ENCODE data around the gene IRF3. TPM values are rescaled to one million over a fixed set of nuclear protein-coding genes. Genes with fewer than 3 reads are reported as not detected.

IRF3 gene
- total RNA-seq, 1 experiment from 2014 or later = 131 TPM

DNA sequence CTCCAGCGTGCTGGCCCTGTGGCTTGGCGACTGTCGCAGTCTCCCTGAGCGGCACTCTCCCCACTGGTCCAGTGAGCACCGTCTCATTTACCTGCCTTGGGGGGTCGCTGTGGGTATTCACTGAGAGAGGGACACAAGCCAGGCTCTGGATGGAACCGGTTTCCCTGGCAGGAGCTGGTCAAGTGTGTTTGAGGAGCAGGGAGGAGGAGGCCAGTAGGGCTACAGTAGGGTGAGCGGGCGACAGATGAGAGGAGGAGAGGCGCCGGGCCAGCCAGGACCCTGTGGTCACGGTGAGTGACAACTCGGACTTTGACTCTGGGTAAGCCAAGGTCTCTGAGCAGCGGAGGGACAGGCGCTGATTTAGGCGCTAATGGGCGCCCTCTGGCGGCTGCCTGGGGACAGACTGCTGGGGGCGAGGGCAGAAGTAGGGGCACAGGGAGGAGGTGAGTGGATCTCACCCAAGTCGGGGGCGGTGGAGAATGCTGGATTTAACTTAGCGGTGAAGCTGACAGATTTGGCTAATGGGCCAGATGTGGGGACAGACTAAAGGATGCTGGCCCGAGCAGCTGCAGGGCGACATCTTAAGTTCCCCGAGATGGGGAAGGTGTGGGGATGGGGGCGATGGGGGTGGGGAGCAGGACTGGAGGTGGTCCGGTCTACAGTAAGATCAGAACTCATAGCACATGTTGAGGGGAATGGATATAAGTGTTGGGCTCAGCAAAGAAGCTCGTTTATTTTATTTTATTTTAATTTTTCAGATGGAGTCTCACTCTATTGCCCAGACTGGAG is 6.7 kb upstream of the IRF3 start:
- peak overlapping the region; percentile 17 for H3K4me3 Mint-ChIP-seq (ENCODE audit: unreplicated experiment)
- no TSS peak for BruUV-seq (replicated peaks)
- no peak overlapping the region for H3K4me3 ChIP-seq (ENCODE audit: low read depth, low read length)

DNA sequence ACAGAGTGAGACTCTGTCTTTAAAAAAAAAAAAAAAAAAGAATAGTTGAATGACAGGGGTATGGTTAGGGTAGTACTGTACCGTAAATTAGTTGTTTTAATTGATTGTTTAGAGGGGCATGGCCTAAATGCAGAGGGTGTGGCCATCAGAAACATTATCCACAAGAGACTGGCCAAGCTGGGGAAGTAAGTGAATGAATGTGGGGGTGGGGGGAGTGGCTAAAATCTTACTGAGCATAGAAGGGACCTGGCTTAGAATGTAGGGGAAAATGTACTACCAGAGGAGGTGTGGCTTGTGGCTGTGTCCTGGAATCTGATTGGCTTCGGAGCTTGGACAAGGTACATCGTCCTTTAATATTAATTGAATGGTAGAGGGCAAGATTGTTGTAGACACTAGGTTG is 3.9 kb upstream of the IRF3 start:
- POLR2A ChIA-PET = no interaction called here
- TF ChIP-seq, protein P1, sequence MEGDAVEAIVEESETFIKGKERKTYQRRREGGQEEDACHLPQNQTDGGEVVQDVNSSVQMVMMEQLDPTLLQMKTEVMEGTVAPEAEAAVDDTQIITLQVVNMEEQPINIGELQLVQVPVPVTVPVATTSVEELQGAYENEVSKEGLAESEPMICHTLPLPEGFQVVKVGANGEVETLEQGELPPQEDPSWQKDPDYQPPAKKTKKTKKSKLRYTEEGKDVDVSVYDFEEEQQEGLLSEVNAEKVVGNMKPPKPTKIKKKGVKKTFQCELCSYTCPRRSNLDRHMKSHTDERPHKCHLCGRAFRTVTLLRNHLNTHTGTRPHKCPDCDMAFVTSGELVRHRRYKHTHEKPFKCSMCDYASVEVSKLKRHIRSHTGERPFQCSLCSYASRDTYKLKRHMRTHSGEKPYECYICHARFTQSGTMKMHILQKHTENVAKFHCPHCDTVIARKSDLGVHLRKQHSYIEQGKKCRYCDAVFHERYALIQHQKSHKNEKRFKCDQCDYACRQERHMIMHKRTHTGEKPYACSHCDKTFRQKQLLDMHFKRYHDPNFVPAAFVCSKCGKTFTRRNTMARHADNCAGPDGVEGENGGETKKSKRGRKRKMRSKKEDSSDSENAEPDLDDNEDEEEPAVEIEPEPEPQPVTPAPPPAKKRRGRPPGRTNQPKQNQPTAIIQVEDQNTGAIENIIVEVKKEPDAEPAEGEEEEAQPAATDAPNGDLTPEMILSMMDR (IDR thresholded peaks at IDR 0.05; ENCODE audit: insufficient read depth in 1 of 2, low read depth in 1 of 2, low read length in 1 of 2, severe bottlenecking in 1 of 2, unreplicated experiment in 1 of 2) = no peak
- Mint-ChIP-seq H3K4me3 (ENCODE audit: unreplicated experiment) (no peak overlapping the region), H3K4me1 (ENCODE audit: low read depth, unreplicated experiment) (peaks cover 24% of the 10 kb centered on the region), H3K36me3 (ENCODE audit: insufficient read depth, unreplicated experiment) (peaks cover 62% of the 10 kb centered on the region), H3K9me3 (ENCODE audit: unreplicated experiment) (no peaks in the 10 kb centered on the region), H3K27me3 (ENCODE audit: insufficient read depth, unreplicated experiment) (no peaks in the 10 kb centered on the region), H3K27ac (ENCODE audit: unreplicated experiment) (no peak overlapping the region)
- no peaks in the 10 kb centered on the region for H3K9me3 ChIP-seq
- no peak overlapping the region for H3K4me3 ChIP-seq (ENCODE audit: low read depth, low read length)
- intact Hi-C loops (cut with micrococcal nuclease; ENCODE audit: unreplicated experiment) = no loop called here
- no peaks in the 10 kb centered on the region for H3K27me3 ChIP-seq (replicated peaks; ENCODE audit: control insufficient read depth, insufficient read depth, low read length)
- H3K36me3 ChIP-seq (ENCODE audit: control insufficient read depth, insufficient read depth, low read length) = no peaks in the 10 kb centered on the region; the same call in 1 of the 2 replicates
- BruUV-seq (replicated peaks) = no TSS peak
- CTCF ChIA-PET = no interaction called here
- DNase-seq = no peak
- H3K4me1 ChIP-seq = peaks cover 16% of the 10 kb centered on the region

More for the DNA sequence above, 6.7 kb upstream of the IRF3 start:
- TF ChIP-seq, protein P1 (IDR thresholded peaks at IDR 0.05; ENCODE audit: insufficient read depth in 1 of 2, low read depth in 1 of 2, low read length in 1 of 2, severe bottlenecking in 1 of 2, unreplicated experiment in 1 of 2) = peak; percentile 88 to 96
- H3K27me3 Mint-ChIP-seq (ENCODE audit: insufficient read depth, unreplicated experiment) = no peaks in the 10 kb centered on the region
- peak overlapping the region; percentile 76 for H3K27ac Mint-ChIP-seq (ENCODE audit: unreplicated experiment)
- peaks cover 12% of the 10 kb centered on the region for H3K4me1 Mint-ChIP-seq (ENCODE audit: low read depth, unreplicated experiment)
- H3K36me3 Mint-ChIP-seq (ENCODE audit: insufficient read depth, unreplicated experiment) = peaks cover 59% of the 10 kb centered on the region
- H3K36me3 ChIP-seq (ENCODE audit: control insufficient read depth, insufficient read depth, low read length) = no peaks in the 10 kb centered on the region; the same call in 1 of the 2 replicates
- H3K27me3 ChIP-seq (replicated peaks; ENCODE audit: control insufficient read depth, insufficient read depth, low read length) = no peaks in the 10 kb centered on the region
- DNase-seq = peak; percentile 90
- H3K9me3 ChIP-seq = no peaks in the 10 kb centered on the region
- ChIA-PET CTCF (interaction anchor here (1.4 kb wide), 1 partner anchor 32 kb away, joined by 9 read pairs; the partner anchor contains the start of gene RRAS), POLR2A (interaction anchor here (0.5 to 2.1 kb wide), 2 partner anchors 32 kb away, joined by 4 to 5 read pairs; partner anchors contain the start of gene RRAS)
- peaks cover 15% of the 10 kb centered on the region for H3K4me1 ChIP-seq
- intact Hi-C loops (cut with micrococcal nuclease; ENCODE audit: unreplicated experiment) = no loop called here
- H3K9me3 Mint-ChIP-seq (ENCODE audit: unreplicated experiment) = no peaks in the 10 kb centered on the region

- H3K36me3 Mint-ChIP-seq (ENCODE audit: insufficient read depth, unreplicated experiment) = peaks cover 74% of the 10 kb centered on the region
- no peaks in the 10 kb centered on the region for H3K27me3 Mint-ChIP-seq (ENCODE audit: insufficient read depth, unreplicated experiment)
- BruUV-seq (replicated peaks) = no TSS peak
- POLR2A ChIA-PET = interaction anchor here (0.8 kb wide), 1 partner anchor 9 kb away, joined by 3 read pairs; no protein-coding TSS in a partner anchor
- Histone ChIP-seq H3K9me3 (no peaks in the 10 kb centered on the region), H3K4me3 (ENCODE audit: low read depth, low read length) (no peak overlapping the region), H3K36me3 (ENCODE audit: control insufficient read depth, insufficient read depth, low read length) (peaks cover 2% of the 10 kb centered on the region), H3K27me3 (replicated peaks; ENCODE audit: control insufficient read depth, insufficient read depth, low read length) (no peaks in the 10 kb centered on the region), H3K4me1 (peaks cover 23% of the 10 kb centered on the region)
- peaks cover 28% of the 10 kb centered on the region for H3K4me1 Mint-ChIP-seq (ENCODE audit: low read depth, unreplicated experiment)
- no peak for DNase-seq
- intact Hi-C loops (cut with micrococcal nuclease; ENCODE audit: unreplicated experiment) = no loop called here
- H3K27ac Mint-ChIP-seq (ENCODE audit: unreplicated experiment) = peak overlapping the region; percentile 89
- TF ChIP-seq, protein P1 (IDR thresholded peaks at IDR 0.05; ENCODE audit: insufficient read depth in 1 of 2, low read depth in 1 of 2, low read length in 1 of 2, severe bottlenecking in 1 of 2, unreplicated experiment in 1 of 2) = no peak
- peak overlapping the region; percentile 93 for H3K4me3 Mint-ChIP-seq (ENCODE audit: unreplicated experiment)
- CTCF ChIA-PET = no interaction called here
- H3K9me3 Mint-ChIP-seq (ENCODE audit: unreplicated experiment) = no peaks in the 10 kb centered on the region
These were observed 1.8 kb upstream of the IRF3 start for GRCh38 chr19:49667473-49667872.
